Ishikawa (cell line): ENCODE measurements around the gene PLCE1.

Source experiments
- EP300 ChIP-seq: IDR thresholded peaks from 2 replicates; pipeline ENCODE4 v1.6.1; 2012; ENCODE audit warnings: borderline replicate concordance
- FOXM1 ChIP-seq: IDR thresholded peaks from 2 replicates; pipeline ENCODE4 v1.6.1; 2012; ENCODE audit warnings: low read depth, borderline replicate concordance
- TEAD4 ChIP-seq: IDR thresholded peaks from 2 replicates; pipeline ENCODE4 v1.6.1; 2012
- ZBTB7A ChIP-seq: IDR thresholded peaks from 2 replicates; pipeline ENCODE4 v1.6.1; 2012; ENCODE audit warnings: low read depth
- TF ChIP-seq, protein P1 (sequence below): IDR thresholded peaks from 2 replicates; pipeline ENCODE4 v1.6.1; 2012; ENCODE audit warnings: low read depth, mild to moderate bottlenecking

DNA sequence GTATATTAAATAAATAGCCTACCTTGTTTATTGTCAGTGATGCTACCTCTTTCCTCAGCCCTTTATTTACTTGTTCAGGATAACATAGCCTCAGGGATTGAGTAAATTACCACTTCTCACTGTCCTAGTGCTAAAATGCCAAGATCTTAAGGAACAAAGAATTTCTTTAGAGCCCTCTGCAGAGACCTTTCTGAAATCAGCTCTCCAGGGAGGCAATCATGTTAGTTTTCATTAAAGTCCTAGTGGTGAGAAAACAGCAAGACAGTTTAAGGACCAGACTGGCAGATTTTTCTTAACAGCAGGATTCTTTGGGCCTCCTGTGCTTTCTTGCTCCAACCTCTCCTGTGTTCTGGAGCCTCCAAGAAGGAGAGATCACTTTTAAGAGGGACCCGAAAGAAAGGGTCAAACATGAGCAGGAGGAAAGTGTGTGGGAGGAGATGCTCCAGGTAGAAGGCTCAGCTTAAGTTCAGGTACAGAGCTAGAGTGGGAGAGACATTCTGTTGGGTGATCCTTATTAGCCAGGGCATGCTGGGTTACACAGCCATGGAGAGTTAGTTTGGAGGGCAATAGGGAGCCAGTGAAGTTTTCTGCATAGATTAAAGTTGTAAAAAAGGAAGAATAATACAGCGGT lies 1.2 kb upstream of the PLCE1 start:
- TF ChIP-seq, protein P1, sequence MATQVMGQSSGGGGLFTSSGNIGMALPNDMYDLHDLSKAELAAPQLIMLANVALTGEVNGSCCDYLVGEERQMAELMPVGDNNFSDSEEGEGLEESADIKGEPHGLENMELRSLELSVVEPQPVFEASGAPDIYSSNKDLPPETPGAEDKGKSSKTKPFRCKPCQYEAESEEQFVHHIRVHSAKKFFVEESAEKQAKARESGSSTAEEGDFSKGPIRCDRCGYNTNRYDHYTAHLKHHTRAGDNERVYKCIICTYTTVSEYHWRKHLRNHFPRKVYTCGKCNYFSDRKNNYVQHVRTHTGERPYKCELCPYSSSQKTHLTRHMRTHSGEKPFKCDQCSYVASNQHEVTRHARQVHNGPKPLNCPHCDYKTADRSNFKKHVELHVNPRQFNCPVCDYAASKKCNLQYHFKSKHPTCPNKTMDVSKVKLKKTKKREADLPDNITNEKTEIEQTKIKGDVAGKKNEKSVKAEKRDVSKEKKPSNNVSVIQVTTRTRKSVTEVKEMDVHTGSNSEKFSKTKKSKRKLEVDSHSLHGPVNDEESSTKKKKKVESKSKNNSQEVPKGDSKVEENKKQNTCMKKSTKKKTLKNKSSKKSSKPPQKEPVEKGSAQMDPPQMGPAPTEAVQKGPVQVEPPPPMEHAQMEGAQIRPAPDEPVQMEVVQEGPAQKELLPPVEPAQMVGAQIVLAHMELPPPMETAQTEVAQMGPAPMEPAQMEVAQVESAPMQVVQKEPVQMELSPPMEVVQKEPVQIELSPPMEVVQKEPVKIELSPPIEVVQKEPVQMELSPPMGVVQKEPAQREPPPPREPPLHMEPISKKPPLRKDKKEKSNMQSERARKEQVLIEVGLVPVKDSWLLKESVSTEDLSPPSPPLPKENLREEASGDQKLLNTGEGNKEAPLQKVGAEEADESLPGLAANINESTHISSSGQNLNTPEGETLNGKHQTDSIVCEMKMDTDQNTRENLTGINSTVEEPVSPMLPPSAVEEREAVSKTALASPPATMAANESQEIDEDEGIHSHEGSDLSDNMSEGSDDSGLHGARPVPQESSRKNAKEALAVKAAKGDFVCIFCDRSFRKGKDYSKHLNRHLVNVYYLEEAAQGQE = no peak
- TF ChIP-seq EP300 (no peak), ZBTB7A (no peak), TEAD4 (0 out of 2 replicates have a peak, but pooled peaks have one; percentile 7), FOXM1 (0 out of 2 replicates have a peak, but pooled peaks have one; percentile 10)
